Parathyroid adenoma (tissue), 2 donors: ENCODE results near the gene DOK5.

ENCODE experiments used
- H2AFZ ChIP-seq: fragments of 300-600 bp; sonication (generic); one replicate; pipeline ENCODE4 v1.7.0; 2017; ENCODE audit warnings: antibody characterized with exemption, mild to moderate bottlenecking
- H3K27ac ChIP-seq: fragments of 300-600 bp; sonication (generic); one replicate; pipeline ENCODE4 v1.7.0; 2017
- H3K27me3 ChIP-seq: fragments of 300-600 bp; sonication (generic); one replicate; pipeline ENCODE4 v1.7.0; 2017; ENCODE audit warnings: low read length; ENCODE audit not compliant: control insufficient read depth, insufficient read depth
- H3K36me3 ChIP-seq: fragments of 300-600 bp; sonication (generic); one replicate; pipeline ENCODE4 v1.7.0; 2017; ENCODE audit warnings: low read length; ENCODE audit not compliant: control insufficient read depth, insufficient read depth
- H3K4me1 ChIP-seq: fragments of 300-600 bp; sonication (generic); one replicate; pipeline ENCODE4 v1.7.0; 2017; ENCODE audit warnings: control low read depth
- H3K4me2 ChIP-seq: fragments of 300-600 bp; sonication (generic); one replicate; pipeline ENCODE4 v1.7.0; 2017; ENCODE audit warnings: low read length
- H3K4me3 ChIP-seq: fragments of 300-600 bp; sonication (generic); one replicate; pipeline ENCODE4 v1.7.0; 2017; ENCODE audit warnings: low read depth, low read length
- H3K79me2 ChIP-seq: fragments of 300-600 bp; sonication (generic); one replicate; pipeline ENCODE4 v1.7.0; 2017; ENCODE audit warnings: control low read depth
- H3K9ac ChIP-seq: fragments of 300-600 bp; sonication (generic); one replicate; pipeline ENCODE4 v1.7.0; 2017; ENCODE audit warnings: mild to moderate bottlenecking
- H3K9me3 ChIP-seq: fragments of 300-600 bp; sonication (generic); one replicate; pipeline ENCODE4 v1.7.0; 2017; ENCODE audit warnings: low read length; ENCODE audit not compliant: control insufficient read depth
- TF ChIP-seq, protein P1 (sequence below): fragments of 300-600 bp; sonication (generic); IDR thresholded peaks from one replicate; pipeline ENCODE4 v1.7.0; 2017; ENCODE audit warnings: antibody characterized with exemption, mild to moderate bottlenecking
- donor health status: primary hyperparathyroidism.

DOK5 gene

DNA sequence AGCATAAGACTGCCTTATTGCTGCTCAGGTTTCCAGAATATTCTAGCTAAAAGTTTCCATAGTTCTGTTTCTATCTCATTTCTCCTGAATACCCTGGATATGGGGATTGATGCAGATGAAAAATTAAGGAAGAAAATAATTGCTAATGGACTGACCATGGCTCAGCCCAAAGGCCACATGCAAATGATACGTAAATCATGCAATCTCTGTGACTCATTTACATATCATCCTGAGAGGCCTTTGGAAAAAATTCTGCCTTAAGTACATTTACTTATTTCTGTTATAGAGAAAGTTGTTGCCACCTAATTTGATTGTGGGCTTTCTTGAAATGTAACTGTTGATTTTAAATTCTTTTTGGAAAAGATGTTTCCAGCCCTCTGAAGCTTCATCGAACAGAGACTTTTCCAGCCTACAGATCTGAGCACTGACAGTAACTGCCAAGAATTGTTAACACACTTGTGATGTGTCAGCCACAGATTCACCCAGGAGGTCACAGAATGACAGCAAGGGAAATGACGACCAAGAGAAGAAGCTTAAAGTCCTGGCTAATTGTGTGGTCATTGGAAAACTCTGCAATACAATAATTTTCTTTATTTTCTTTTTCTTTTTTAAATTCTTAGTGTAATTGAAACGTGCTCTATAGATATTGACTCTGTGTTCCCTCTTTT is 174.8 kb downstream of the DOK5 start:
- Histone ChIP-seq H3K9me3 (no peaks in the 10 kb centered on the region), H3K9ac (no peak overlapping the region), H2AFZ (no peak overlapping the region), H3K4me3 (no peak overlapping the region), H3K79me2 (no peaks in the 10 kb centered on the region), H3K36me3 (no peaks in the 10 kb centered on the region), H3K27me3 (no peaks in the 10 kb centered on the region), H3K4me1 (no peaks in the 10 kb centered on the region), H3K4me2 (no peak overlapping the region), H3K27ac (no peak overlapping the region)
- TF ChIP-seq, protein P1, sequence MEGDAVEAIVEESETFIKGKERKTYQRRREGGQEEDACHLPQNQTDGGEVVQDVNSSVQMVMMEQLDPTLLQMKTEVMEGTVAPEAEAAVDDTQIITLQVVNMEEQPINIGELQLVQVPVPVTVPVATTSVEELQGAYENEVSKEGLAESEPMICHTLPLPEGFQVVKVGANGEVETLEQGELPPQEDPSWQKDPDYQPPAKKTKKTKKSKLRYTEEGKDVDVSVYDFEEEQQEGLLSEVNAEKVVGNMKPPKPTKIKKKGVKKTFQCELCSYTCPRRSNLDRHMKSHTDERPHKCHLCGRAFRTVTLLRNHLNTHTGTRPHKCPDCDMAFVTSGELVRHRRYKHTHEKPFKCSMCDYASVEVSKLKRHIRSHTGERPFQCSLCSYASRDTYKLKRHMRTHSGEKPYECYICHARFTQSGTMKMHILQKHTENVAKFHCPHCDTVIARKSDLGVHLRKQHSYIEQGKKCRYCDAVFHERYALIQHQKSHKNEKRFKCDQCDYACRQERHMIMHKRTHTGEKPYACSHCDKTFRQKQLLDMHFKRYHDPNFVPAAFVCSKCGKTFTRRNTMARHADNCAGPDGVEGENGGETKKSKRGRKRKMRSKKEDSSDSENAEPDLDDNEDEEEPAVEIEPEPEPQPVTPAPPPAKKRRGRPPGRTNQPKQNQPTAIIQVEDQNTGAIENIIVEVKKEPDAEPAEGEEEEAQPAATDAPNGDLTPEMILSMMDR = no peak

- no peaks in the 10 kb centered on the region for H3K36me3 ChIP-seq
- no peak overlapping the region for H2AFZ ChIP-seq
- no peaks in the 10 kb centered on the region for H3K4me1 ChIP-seq
- no peaks in the 10 kb centered on the region for H3K27me3 ChIP-seq
- H3K9ac ChIP-seq = no peak overlapping the region
- H3K27ac ChIP-seq = no peak overlapping the region
- H3K4me3 ChIP-seq = no peak overlapping the region
- no peak overlapping the region for H3K4me2 ChIP-seq
- H3K79me2 ChIP-seq = no peaks in the 10 kb centered on the region
- TF ChIP-seq, protein P1 = no peak
- H3K9me3 ChIP-seq = no peaks in the 10 kb centered on the region
Observed at GRCh38 chr20:54651252-54651651, 175.9 kb downstream of the DOK5 start.

- Histone ChIP-seq H3K4me3 (no peak overlapping the region), H3K4me2 (no peak overlapping the region), H3K27me3 (no peaks in the 10 kb centered on the region), H3K36me3 (no peaks in the 10 kb centered on the region), H3K4me1 (no peaks in the 10 kb centered on the region), H2AFZ (no peak overlapping the region), H3K9ac (no peak overlapping the region), H3K79me2 (no peaks in the 10 kb centered on the region), H3K27ac (no peak overlapping the region), H3K9me3 (no peaks in the 10 kb centered on the region)
- TF ChIP-seq, protein P1 = no peak
Observed at GRCh38 chr20:54654450-54654849, 179.1 kb downstream of the DOK5 start.

DNA sequence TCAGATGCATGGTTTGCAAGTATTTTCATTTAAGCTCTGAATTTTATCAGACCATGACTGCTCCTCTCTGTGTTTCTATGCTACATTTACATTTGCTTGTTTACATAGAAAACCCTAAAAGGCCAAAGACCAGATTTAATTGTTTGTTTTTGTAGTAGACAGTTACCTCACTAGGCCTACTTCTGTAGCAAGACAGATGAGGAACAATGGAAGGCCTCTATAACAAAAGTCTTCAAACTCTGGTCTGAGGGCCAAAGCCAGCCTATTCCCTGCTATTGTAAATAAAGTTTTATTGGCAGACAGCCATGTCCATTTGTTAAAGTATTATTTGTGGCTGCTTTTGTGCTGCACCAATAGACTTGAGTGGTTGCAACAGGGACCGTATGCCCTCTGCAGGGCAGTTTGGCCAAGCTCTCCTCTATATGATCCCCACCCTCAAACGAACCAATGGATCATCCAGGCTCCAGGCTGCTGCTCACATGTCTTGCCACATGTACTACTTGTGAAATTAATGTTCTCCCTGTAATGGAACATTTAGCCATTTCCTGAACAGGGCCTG is 182.0 kb downstream of the DOK5 start:
- Histone ChIP-seq H3K27me3 (no peaks in the 10 kb centered on the region), H3K4me2 (no peak overlapping the region), H3K9me3 (no peaks in the 10 kb centered on the region), H2AFZ (no peak overlapping the region), H3K4me1 (no peaks in the 10 kb centered on the region), H3K27ac (no peak overlapping the region), H3K36me3 (no peaks in the 10 kb centered on the region), H3K79me2 (no peaks in the 10 kb centered on the region), H3K4me3 (no peak overlapping the region), H3K9ac (no peak overlapping the region)
- TF ChIP-seq, protein P1 = no peak

DNA sequence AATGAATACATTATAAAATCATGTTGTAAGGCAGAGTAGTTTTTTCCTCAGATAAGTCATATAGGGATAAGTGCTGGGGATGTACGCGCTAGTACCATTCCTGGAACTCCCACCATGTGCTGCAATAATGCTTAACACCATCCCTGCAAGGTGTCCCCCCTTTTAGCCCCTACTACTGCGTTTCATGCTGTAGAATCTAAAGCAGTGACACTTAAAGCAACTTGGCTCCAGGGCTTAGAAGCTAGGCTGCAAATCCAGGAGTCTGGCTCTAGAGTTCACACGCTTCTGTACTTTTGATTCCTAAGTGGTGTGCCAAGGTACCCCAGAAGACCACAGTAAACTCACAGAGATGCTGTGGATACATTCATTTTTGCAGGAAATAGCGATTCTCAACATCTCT is 183.1 kb downstream of the DOK5 start:
- Histone ChIP-seq H3K27ac (no peak overlapping the region), H3K9me3 (no peaks in the 10 kb centered on the region), H3K27me3 (no peaks in the 10 kb centered on the region), H3K4me3 (no peak overlapping the region), H3K9ac (no peak overlapping the region), H3K36me3 (no peaks in the 10 kb centered on the region), H3K4me2 (no peak overlapping the region), H3K79me2 (no peaks in the 10 kb centered on the region), H2AFZ (no peak overlapping the region), H3K4me1 (no peaks in the 10 kb centered on the region)
- TF ChIP-seq, protein P1 = no peak
